OCI-LY3 (cell line): Measurements from ENCODE around the gene SNRNP25.

ENCODE experiments used
- CTCF ChIP-seq: fragments of 200-600, 300-600 bp; sonication (generic); IDR thresholded peaks from 2 replicates; pipeline ENCODE4 v1.5.1; 2014; ENCODE audit warnings: antibody characterized with exemption, low read length, low read depth
- EZH2phosphoT487 ChIP-seq: fragments of 200-600 bp; shearing (Covaris generic); IDR thresholded peaks from 2 replicates; pipeline ENCODE4 v1.6.1; 2018; ENCODE audit warnings: antibody characterized with exemption, mixed run types, low read depth

- TF ChIP-seq CTCF (no peak), EZH2phosphoT487 (no peak)
Observed at GRCh38 chr16:92431-93339, 39.1 kb downstream of the SNRNP25 start.
